Iris pigment epithelial cell (primary cell): Measurements from ENCODE around the gene GALNT10.
A peak's percentile ranks its signal among the peaks of the same experiment; 100 is the strongest.

Source experiments
- DNase-seq: peaks from one replicate; pipeline ENCODE4 v3.0.0-alpha.2; 2011; ENCODE audit warnings: low read depth

Gene GALNT10

GRCh38 chr5:154380263-154380662 is 189.7 kb downstream of the GALNT10 start:
- DNase-seq, result no peak

DNA sequence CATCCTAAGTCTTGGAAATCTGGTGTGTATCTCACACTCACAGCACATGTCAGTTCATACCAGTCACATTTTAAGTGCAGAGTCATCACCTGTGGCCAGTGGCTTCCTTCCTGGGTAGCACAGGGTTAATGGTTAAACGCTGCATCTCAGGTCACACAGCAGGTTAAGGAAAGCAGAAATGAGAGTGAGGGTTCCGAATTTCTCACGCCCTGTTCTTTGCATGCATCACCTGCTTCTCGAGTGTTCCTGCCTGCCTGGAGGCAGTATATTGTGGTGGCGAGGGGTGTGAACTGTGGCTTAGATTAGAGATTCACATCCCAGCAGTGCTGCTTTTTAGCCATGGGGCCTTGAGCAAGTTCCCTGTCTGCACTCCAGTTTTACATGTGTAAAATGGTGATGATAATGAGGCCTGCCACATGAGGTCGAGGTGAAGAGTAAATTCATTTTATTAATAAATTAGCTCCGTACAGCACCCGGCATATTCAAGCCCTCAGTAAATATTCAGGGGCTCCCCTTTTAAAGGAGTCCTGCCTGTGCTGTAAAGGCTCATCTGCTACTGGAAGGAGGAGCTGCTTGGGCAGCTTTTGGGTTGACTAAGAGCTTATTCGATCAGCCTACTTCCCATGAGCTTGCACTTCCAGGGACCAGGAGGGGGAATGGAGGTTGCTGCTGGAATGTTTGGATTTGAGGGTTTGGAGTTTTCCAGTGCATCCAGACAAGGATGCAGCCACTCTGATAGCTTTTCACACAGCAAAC is 194.1 kb downstream of the GALNT10 start:
- DNase-seq, result no peak

GRCh38 chr5:154385236-154385512 is 194.6 kb downstream of the GALNT10 start:
- no peak for DNase-seq

- no peak for DNase-seq
These were observed 196.6 kb downstream of the GALNT10 start for GRCh38 chr5:154386952-154387629.

- DNase-seq, result no peak
These were observed 198.3 kb downstream of the GALNT10 start for GRCh38 chr5:154388842-154389241.

- DNase-seq, result no peak
These were observed 199.6 kb downstream of the GALNT10 start for GRCh38 chr5:154390096-154390495.

- no peak for DNase-seq
These were observed 200.3 kb downstream of the GALNT10 start for GRCh38 chr5:154390746-154391359.

- no peak for DNase-seq
These were observed 201.3 kb downstream of the GALNT10 start for GRCh38 chr5:154391788-154392187.

- DNase-seq, result no peak
These were observed 203.3 kb downstream of the GALNT10 start for GRCh38 chr5:154393850-154394249.

- no peak for DNase-seq
These were observed 203.8 kb downstream of the GALNT10 start for GRCh38 chr5:154394307-154394706.

DNA sequence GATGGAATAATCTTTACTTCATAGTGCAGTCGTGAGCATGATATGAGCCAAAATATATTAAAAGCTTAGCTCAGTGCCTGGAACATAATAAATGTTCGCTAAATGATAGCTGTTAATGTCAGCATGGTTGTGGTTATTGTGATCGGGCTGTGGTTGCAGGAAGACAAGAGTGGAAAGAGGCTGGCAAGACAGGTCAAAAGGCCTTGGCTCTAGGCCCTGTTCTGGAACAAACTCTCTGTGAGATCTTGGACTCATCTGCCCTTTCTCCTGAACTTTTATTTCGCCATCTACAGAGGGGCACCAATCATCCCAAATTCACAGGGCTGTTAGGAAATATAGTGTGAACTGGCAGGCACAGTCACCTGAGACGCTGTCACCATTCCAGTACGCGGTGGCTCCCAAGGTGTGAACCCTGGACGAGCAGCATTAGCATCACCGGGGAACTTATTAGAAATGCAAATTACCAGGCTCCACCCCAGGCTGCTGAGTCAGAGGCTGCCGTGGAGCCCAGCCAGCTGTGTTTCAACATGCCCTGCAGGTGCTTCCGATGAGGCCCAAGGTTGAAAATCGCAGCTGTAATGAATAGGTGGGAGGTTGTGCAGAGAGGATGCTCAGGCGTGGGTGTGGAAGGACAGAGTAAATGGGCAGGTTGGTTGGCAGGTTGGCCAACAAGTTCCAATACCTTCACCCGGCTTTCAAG is 205.0 kb downstream of the GALNT10 start:
- peak; percentile 58 for DNase-seq

DNA sequence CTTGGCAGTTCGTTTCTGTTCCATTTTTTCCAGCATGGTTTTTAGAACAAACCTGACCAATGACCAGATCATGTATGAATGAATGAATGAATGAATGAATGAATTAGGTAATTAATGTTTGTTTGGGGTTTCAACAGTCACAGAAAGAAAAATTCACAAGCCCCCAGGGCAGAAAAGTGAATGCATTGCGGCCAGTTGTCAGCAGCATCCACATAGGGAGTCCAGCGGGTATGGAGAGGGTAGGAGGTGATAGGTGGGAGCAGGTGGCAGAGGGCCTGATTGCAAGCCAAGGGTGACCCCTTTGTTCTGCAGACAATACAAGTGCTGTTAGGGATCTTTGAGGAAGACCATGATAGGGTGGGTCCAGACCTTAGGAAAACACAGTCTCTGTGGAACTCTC is 205.6 kb downstream of the GALNT10 start:
- no peak for DNase-seq

- DNase-seq, result no peak
These were observed 207.3 kb downstream of the GALNT10 start for GRCh38 chr5:154397652-154398406.

GRCh38 chr5:154400678-154401077 is 210.1 kb downstream of the GALNT10 start:
- DNase-seq, result no peak

DNA sequence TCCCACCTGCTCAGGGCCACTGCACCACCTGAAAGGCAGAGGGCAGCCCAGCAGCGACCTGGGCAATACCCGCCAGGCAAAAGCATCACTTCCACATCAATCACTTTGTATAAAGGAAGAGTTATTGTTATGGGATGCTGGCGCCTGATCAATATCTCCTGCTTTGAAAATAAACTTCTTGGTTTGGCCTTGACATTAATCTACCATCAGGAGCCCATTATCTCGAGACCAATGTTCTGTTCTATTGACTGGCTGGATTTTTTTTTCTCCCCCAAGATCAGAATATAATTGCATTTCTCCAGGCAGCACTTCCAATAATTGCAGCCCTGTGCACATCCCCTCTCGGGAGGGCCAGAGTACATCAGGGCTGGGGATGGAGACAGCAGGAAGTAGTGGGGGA is 210.8 kb downstream of the GALNT10 start:
- DNase-seq, result no peak

DNA sequence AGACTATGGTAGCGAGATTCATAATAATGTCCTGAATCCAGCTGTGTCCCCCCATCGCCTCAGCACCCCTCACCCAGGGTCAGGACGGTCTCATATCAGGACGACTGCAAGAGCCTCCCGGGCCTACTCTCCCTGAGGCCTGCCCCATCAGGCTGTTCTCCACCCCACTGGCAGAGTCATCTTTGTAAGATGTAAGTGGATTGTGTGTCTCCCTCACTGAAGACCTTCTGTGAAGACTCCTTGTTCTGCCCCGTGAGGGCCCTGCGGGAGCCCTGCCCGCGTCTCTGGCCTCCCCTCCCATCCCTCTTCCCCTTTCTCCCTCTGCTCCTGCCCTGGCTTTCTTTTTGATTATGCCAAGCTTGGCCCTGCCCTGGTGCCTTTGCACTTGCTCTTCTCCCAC is 211.4 kb downstream of the GALNT10 start:
- no peak for DNase-seq

GRCh38 chr5:154402611-154403010 is 212.1 kb downstream of the GALNT10 start:
- no peak for DNase-seq

GRCh38 chr5:154403234-154403633 is 212.7 kb downstream of the GALNT10 start:
- no peak for DNase-seq

DNA sequence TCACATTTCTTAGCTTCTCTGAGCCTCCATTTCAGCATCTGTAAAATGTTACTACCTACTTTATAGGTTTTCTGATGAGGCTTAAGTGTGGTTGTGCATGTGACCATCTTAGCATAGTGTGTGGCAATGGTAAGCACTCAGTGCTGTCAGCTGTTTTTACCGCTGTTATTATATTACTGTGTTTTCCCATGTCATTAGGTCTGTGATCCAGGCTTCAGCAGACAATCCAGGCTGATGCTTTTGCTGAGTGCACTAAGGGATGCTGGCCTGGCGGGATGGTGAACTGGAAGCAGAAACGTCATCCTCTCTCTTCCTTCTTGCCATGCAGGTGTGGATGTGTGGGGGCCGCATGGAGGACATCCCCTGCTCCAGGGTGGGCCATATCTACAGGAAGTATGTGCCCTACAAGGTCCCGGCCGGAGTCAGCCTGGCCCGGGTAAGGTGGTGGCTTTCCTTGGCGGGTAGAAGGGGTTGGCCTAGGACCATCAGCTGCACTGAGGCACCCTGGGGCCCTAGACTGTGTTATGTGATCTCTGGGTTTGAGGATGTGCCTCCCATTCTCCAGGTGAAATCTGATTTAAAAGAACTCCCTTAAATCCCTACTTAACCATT is 213.3 kb downstream of the GALNT10 start:
- DNase-seq, result peak; percentile 16

GRCh38 chr5:154405078-154405792 is 214.7 kb downstream of the GALNT10 start:
- peak; percentile 71 for DNase-seq

DNA sequence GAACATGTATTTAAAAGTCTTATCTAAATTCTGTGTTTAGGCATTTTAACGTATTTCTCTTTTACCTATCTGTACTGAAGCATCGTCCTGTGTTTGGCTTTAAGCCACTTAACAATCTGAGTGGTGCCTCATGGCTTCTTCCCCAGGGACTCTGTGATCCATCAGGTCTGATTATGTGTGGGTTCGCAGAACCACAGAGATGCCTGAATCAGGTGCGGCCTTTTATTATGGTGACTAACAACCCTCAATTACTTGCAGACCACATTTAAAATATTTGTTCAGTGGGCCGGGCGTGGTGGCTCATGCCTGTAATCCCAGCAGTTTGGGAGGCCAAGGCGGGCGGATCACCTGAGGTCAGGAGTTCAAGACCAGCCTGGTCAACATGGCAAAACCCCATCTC is 215.7 kb downstream of the GALNT10 start:
- DNase-seq, result no peak
